ENCODE data around the gene DIP2C.

DNA sequence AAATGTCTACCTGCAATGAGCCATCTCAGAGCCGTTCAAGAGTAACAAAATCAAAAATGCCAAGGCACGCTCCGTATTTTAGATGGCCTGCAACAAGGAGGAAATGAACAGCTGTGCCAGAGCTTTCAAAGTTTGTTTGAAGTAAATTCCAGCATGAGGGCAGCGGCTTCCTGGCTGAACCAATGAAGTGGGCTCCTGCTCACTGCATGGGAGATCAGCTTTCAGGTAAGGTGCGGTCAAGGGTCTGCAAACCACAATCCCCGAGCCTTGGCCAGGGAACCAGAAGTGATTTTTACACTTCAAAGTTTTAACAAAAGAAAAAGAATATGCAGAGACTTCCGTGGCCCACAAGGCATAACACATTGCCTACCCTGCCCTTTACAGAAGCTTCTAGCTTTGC, 120.6 kb downstream of the DIP2C start:
- TF ChIP-seq, protein P1, sequence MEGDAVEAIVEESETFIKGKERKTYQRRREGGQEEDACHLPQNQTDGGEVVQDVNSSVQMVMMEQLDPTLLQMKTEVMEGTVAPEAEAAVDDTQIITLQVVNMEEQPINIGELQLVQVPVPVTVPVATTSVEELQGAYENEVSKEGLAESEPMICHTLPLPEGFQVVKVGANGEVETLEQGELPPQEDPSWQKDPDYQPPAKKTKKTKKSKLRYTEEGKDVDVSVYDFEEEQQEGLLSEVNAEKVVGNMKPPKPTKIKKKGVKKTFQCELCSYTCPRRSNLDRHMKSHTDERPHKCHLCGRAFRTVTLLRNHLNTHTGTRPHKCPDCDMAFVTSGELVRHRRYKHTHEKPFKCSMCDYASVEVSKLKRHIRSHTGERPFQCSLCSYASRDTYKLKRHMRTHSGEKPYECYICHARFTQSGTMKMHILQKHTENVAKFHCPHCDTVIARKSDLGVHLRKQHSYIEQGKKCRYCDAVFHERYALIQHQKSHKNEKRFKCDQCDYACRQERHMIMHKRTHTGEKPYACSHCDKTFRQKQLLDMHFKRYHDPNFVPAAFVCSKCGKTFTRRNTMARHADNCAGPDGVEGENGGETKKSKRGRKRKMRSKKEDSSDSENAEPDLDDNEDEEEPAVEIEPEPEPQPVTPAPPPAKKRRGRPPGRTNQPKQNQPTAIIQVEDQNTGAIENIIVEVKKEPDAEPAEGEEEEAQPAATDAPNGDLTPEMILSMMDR (IDR thresholded peaks at IDR 0.05), result no peak
- TF ChIP-seq POLR2A (IDR thresholded peaks at IDR 0.05), result no peak
